Measurements from ENCODE around the gene AGPAT2. TPM values are rescaled to one million over a fixed set of nuclear protein-coding genes. Genes with fewer than 3 reads are reported as not detected.

Gene AGPAT2
- total and polyA plus RNA-seq, 2 experiments from 2014 or later = 31.8 to 44.7 TPM

GRCh38 chr9:136692185-136693134 lies 5.2 kb upstream of the AGPAT2 start:
- no peak overlapping the region for H3K27ac ChIP-seq (ENCODE audit: low read depth)
- TF ChIP-seq, protein P1, sequence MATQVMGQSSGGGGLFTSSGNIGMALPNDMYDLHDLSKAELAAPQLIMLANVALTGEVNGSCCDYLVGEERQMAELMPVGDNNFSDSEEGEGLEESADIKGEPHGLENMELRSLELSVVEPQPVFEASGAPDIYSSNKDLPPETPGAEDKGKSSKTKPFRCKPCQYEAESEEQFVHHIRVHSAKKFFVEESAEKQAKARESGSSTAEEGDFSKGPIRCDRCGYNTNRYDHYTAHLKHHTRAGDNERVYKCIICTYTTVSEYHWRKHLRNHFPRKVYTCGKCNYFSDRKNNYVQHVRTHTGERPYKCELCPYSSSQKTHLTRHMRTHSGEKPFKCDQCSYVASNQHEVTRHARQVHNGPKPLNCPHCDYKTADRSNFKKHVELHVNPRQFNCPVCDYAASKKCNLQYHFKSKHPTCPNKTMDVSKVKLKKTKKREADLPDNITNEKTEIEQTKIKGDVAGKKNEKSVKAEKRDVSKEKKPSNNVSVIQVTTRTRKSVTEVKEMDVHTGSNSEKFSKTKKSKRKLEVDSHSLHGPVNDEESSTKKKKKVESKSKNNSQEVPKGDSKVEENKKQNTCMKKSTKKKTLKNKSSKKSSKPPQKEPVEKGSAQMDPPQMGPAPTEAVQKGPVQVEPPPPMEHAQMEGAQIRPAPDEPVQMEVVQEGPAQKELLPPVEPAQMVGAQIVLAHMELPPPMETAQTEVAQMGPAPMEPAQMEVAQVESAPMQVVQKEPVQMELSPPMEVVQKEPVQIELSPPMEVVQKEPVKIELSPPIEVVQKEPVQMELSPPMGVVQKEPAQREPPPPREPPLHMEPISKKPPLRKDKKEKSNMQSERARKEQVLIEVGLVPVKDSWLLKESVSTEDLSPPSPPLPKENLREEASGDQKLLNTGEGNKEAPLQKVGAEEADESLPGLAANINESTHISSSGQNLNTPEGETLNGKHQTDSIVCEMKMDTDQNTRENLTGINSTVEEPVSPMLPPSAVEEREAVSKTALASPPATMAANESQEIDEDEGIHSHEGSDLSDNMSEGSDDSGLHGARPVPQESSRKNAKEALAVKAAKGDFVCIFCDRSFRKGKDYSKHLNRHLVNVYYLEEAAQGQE (IDR thresholded peaks at IDR 0.05; ENCODE audit: unreplicated experiment) = no peak
- TF ChIP-seq, protein P2, sequence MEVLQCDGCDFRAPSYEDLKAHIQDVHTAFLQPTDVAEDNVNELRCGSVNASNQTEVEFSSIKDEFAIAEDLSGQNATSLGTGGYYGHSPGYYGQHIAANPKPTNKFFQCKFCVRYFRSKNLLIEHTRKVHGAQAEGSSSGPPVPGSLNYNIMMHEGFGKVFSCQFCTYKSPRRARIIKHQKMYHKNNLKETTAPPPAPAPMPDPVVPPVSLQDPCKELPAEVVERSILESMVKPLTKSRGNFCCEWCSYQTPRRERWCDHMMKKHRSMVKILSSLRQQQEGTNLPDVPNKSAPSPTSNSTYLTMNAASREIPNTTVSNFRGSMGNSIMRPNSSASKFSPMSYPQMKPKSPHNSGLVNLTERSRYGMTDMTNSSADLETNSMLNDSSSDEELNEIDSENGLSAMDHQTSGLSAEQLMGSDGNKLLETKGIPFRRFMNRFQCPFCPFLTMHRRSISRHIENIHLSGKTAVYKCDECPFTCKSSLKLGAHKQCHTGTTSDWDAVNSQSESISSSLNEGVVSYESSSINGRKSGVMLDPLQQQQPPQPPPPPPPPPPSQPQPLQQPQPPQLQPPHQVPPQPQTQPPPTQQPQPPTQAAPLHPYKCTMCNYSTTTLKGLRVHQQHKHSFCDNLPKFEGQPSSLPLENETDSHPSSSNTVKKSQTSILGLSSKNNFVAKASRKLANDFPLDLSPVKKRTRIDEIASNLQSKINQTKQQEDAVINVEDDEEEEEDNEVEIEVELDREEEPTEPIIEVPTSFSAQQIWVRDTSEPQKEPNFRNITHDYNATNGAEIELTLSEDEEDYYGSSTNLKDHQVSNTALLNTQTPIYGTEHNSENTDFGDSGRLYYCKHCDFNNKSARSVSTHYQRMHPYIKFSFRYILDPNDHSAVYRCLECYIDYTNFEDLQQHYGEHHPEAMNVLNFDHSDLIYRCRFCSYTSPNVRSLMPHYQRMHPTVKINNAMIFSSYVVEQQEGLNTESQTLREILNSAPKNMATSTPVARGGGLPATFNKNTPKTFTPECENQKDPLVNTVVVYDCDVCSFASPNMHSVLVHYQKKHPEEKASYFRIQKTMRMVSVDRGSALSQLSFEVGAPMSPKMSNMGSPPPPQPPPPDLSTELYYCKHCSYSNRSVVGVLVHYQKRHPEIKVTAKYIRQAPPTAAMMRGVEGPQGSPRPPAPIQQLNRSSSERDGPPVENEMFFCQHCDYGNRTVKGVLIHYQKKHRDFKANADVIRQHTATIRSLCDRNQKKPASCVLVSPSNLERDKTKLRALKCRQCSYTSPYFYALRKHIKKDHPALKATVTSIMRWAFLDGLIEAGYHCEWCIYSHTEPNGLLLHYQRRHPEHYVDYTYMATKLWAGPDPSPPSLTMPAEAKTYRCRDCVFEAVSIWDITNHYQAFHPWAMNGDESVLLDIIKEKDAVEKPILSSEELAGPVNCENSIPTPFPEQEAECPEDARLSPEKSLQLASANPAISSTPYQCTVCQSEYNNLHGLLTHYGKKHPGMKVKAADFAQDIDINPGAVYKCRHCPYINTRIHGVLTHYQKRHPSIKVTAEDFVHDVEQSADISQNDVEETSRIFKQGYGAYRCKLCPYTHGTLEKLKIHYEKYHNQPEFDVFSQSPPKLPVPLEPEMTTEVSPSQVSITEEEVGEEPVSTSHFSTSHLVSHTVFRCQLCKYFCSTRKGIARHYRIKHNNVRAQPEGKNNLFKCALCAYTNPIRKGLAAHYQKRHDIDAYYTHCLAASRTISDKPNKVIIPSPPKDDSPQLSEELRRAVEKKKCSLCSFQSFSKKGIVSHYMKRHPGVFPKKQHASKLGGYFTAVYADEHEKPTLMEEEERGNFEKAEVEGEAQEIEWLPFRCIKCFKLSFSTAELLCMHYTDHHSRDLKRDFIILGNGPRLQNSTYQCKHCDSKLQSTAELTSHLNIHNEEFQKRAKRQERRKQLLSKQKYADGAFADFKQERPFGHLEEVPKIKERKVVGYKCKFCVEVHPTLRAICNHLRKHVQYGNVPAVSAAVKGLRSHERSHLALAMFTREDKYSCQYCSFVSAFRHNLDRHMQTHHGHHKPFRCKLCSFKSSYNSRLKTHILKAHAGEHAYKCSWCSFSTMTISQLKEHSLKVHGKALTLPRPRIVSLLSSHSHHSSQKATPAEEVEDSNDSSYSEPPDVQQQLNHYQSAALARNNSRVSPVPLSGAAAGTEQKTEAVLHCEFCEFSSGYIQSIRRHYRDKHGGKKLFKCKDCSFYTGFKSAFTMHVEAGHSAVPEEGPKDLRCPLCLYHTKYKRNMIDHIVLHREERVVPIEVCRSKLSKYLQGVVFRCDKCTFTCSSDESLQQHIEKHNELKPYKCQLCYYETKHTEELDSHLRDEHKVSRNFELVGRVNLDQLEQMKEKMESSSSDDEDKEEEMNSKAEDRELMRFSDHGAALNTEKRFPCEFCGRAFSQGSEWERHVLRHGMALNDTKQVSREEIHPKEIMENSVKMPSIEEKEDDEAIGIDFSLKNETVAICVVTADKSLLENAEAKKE (CRISPR knock-in tag; IDR thresholded peaks at IDR 0.05) = no peak
- TF ChIP-seq CTCF (conservative IDR thresholded peaks at IDR 0.05; ENCODE audit: low read depth in 2 of 2) (no peak), JUNB (IDR thresholded peaks at IDR 0.05; ENCODE audit: unreplicated experiment) (no peak), EZH2phosphoT487 (IDR thresholded peaks at IDR 0.05; ENCODE audit: unreplicated experiment) (no peak), STAT1 (IDR thresholded peaks at IDR 0.05; ENCODE audit: unreplicated experiment) (no peak), EZH2 (IDR thresholded peaks at IDR 0.05; ENCODE audit: low read depth, unreplicated experiment) (no peak), POLR2AphosphoS5 (IDR thresholded peaks at IDR 0.05; ENCODE audit: low read depth) (no peak), ZNF114 (CRISPR knock-in tag; IDR thresholded peaks at IDR 0.05) (no peak), ZNF331 (CRISPR knock-in tag; IDR thresholded peaks at IDR 0.05; ENCODE audit: low read depth) (no peak), NANOG (IDR thresholded peaks at IDR 0.05; ENCODE audit: borderline replicate concordance) (no peak), CREB1 (CRISPR knock-in tag; IDR thresholded peaks at IDR 0.05; ENCODE audit: low read depth) (no peak)
- TF ChIP-seq, protein P3, sequence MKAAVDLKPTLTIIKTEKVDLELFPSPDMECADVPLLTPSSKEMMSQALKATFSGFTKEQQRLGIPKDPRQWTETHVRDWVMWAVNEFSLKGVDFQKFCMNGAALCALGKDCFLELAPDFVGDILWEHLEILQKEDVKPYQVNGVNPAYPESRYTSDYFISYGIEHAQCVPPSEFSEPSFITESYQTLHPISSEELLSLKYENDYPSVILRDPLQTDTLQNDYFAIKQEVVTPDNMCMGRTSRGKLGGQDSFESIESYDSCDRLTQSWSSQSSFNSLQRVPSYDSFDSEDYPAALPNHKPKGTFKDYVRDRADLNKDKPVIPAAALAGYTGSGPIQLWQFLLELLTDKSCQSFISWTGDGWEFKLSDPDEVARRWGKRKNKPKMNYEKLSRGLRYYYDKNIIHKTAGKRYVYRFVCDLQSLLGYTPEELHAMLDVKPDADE (IDR thresholded peaks at IDR 0.05) = no peak
- H3K4me2 ChIP-seq = no peak overlapping the region
- peaks cover 12% of the 10 kb centered on the region for H3K4me1 Mint-ChIP-seq
- no peaks in the 10 kb centered on the region for H3K36me3 Mint-ChIP-seq (ENCODE audit: low read depth)
- H4K20me1 ChIP-seq (replicated peaks; ENCODE audit: insufficient read depth) = no peaks in the 10 kb centered on the region
- H3K9me3 Mint-ChIP-seq = no peaks in the 10 kb centered on the region
- no peaks in the 10 kb centered on the region for H3K9me2 ChIP-seq (ENCODE audit: insufficient read depth)
- ATAC-seq (no peak), DNase-seq (ENCODE audit: low spot score) (no peak)
- no peak overlapping the region for H3K4me3 ChIP-seq
- no peaks in the 10 kb centered on the region; the same call in 1 of the 2 replicates for H3K4me1 ChIP-seq (ENCODE audit: insufficient read depth)
- H3K36me3 ChIP-seq (ENCODE audit: insufficient read depth) = no peaks in the 10 kb centered on the region
- H3K4me3 Mint-ChIP-seq = no peak overlapping the region; the same call in 2 of the 3 replicates
- peaks cover 18% of the 10 kb centered on the region for H3K27me3 Mint-ChIP-seq (ENCODE audit: insufficient read depth, low read depth, poor library complexity)
- no peaks in the 10 kb centered on the region for H3K79me2 ChIP-seq (replicated peaks; ENCODE audit: insufficient read depth)
- H3F3A ChIP-seq (replicated peaks; ENCODE audit: low read depth) = 0 out of 2 replicates have a peak, but pooled peaks cover 3% of the 10 kb centered on the region
- H3K27ac Mint-ChIP-seq = no peak overlapping the region
- H2AFZ ChIP-seq = no peak overlapping the region
- no peaks in the 10 kb centered on the region for H3K27me3 ChIP-seq (ENCODE audit: insufficient read depth)
